SK-N-MC (cell line): ENCODE data around the gene TKTL2.

Experiments used
- EZH2 ChIP-seq: fragments of 200-600 bp; sonication (generic); IDR thresholded peaks from one replicate; pipeline ENCODE4 v1.6.1; 2017; ENCODE audit warnings: antibody characterized with exemption
- POLR2AphosphoS5 ChIP-seq: IDR thresholded peaks from 2 replicates; pipeline ENCODE4 v1.6.1; 2012; ENCODE audit warnings: mild to moderate bottlenecking, low read depth, low read length, borderline replicate concordance

DNA sequence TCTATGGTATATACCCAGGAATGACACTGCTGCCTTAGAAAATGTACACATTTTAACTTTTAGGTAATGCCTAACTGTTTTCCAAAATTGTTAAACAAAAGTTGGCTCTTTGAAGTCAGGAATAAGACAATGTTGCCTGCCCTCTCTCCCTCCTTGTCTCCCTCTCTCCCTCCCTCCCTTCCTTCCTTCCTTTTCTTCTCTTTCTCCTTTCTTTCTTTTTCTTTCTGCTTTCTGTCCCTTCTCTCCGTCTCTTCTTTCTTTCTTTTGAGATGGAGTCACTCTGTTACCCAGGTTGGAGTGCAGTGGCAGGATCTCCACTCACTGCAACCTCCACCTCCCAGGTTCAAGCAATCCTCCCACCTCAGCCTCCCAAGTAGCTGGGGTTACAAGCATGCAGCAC lies 16.4 kb upstream of the TKTL2 start:
- no peak for TF ChIP-seq EZH2
- no peak for TF ChIP-seq POLR2AphosphoS5
